HG02884 (cell line): ENCODE results near the gene PNISR.
"Not testable (repeated sequence)": the region's sequence is repeated elsewhere in the genome, so short reads cannot be mapped to it uniquely, and the experiment has no call there.

Source experiments
- ATAC-seq: cut with Tn5 transposase; IDR thresholded peaks from one replicate; pipeline ENCODE4 v1.9.1; 2021; ENCODE audit warnings: mild to moderate bottlenecking, moderate library complexity; ENCODE audit not compliant: unreplicated experiment

PNISR gene, protein sequence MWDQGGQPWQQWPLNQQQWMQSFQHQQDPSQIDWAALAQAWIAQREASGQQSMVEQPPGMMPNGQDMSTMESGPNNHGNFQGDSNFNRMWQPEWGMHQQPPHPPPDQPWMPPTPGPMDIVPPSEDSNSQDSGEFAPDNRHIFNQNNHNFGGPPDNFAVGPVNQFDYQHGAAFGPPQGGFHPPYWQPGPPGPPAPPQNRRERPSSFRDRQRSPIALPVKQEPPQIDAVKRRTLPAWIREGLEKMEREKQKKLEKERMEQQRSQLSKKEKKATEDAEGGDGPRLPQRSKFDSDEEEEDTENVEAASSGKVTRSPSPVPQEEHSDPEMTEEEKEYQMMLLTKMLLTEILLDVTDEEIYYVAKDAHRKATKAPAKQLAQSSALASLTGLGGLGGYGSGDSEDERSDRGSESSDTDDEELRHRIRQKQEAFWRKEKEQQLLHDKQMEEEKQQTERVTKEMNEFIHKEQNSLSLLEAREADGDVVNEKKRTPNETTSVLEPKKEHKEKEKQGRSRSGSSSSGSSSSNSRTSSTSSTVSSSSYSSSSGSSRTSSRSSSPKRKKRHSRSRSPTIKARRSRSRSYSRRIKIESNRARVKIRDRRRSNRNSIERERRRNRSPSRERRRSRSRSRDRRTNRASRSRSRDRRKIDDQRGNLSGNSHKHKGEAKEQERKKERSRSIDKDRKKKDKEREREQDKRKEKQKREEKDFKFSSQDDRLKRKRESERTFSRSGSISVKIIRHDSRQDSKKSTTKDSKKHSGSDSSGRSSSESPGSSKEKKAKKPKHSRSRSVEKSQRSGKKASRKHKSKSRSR

DNA sequence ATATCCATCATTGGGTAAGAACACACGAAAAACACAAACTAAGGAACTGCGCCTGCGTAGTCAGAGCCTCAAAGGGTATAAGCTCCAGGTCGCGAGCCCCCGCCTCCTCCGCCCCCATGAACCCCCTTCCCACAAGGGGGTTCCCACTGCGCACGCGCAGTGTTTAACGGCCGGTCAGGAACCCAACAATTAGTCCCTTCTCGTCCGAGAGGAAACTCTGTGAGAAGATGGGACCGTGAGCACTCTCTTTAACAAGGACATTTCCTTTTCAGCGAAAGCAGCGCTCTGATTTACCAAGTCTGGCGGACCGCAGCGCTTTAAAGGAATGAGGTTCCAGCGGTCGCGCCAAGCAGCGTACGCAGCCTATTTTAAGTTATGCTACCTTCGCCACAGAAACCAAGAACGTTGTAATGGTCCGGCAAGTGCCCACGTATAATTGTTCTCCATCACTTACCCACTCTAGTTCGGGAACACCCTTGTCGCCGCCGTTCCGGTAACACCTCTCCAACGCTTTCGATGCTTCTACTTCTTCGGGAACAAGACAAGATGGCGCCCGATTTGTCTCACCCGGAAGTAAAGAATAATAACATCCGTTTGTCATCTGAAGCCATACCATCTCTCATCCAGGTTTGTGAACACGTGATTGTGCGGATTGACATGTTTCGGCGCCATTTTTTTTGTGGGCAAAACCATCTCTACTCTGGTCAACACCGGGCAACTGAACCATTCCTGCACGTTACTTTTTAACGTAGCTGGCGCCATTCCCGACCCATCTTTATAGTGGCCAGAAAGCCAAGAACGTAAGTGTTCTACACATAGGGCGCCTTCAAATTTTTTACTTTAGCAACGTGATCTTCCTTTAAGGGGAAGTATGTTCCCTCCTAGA lies at the start of gene PNISR:
Gene PNISR, minus strand, starts transcription at position 548 of the 886 bp plus-strand sequence. CDS start 10,649 bp downstream, outside the sequence.
- ATAC-seq = peak; percentile 88

- ATAC-seq = no peak
Measured at GRCh38 chr6:99473730-99474129, 48.6 kb upstream of the PNISR start.

- ATAC-seq = no peak
Measured at GRCh38 chr6:99471638-99472037, 46.5 kb upstream of the PNISR start.

- no peak for ATAC-seq
Measured at GRCh38 chr6:99467509-99468106, 42.5 kb upstream of the PNISR start.

DNA sequence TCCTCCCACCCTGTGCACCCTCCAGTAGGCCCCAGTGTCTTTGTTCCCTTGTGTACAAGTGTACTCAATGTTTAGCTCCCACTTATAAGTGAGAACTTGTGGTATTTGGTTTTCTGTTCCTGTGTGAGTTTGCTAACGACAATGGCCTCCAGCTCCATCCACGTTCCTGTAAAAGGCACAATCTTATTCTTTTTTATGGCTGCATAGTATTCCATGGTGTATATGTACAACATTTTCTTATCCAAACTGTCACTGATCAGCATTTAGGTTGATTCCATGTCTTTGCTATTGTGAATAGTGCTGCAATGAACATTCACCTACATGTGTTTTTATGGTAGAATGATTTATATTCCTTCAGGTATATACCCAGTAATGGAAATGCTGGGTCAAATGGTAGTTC lies 34.0 kb upstream of the PNISR start:
- ATAC-seq = not testable (repeated sequence)

DNA sequence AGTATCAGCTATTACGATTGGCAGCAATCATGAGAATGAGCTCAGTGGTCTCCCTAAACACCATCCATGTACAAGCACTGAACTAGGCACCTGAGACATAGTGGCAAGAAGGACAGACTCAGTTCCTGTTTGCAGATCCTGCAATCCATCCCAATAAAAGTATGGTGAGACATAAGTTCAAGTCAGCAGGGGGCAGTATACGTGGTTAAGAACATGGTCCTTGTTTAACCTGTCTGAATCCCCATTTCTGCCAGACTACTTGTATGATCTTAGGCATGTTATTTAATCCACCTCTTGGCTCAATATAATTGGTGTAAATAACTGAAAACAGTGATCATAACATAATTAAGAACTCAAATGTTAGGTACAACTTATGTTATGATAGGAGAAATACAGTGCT lies 33.2 kb upstream of the PNISR start:
- no peak for ATAC-seq

- no peak for ATAC-seq
Measured at GRCh38 chr6:99446076-99446475, 21.0 kb upstream of the PNISR start.

- ATAC-seq = peak; percentile 71
Measured at GRCh38 chr6:99434702-99435530, 9.8 kb upstream of the PNISR start.

GRCh38 chr6:99432877-99433276 lies 7.8 kb upstream of the PNISR start:
- no peak for ATAC-seq

- ATAC-seq = no peak
Measured at GRCh38 chr6:99431901-99432300, 6.8 kb upstream of the PNISR start.

DNA sequence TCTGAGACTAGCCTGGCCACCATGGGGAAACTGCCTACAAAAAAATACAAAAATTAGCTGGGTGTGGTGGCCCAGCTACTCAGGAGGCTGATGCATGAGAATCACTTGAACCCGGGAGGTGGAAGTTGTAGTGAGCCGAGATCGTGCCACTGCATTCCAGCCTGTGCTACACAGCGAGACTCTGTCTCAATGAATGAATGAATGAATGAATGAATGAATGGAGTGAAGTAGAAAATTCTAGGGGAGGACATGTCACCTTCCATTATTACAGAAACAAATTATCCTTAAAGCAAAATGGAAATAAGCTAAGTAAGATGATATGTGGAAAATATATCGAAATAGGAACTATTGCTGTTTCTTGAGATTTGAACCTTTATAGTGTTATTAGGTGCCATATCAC lies 2.9 kb upstream of the PNISR start:
- ATAC-seq = no peak

DNA sequence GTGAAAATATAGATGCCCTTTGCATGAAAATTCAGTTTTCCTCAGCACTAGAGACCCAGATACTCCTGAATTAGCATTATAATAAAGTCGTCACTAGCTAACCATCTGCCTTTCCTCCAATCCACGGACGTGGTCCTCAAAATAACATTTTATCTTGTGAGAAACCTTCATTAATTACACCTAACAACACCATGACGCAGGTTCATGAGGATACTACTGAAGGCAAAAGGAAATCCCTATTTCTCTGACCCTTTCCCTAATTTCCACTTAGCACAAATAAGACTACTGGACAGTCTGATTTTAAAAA lies 1.3 kb upstream of the PNISR start:
- ATAC-seq = no peak

DNA sequence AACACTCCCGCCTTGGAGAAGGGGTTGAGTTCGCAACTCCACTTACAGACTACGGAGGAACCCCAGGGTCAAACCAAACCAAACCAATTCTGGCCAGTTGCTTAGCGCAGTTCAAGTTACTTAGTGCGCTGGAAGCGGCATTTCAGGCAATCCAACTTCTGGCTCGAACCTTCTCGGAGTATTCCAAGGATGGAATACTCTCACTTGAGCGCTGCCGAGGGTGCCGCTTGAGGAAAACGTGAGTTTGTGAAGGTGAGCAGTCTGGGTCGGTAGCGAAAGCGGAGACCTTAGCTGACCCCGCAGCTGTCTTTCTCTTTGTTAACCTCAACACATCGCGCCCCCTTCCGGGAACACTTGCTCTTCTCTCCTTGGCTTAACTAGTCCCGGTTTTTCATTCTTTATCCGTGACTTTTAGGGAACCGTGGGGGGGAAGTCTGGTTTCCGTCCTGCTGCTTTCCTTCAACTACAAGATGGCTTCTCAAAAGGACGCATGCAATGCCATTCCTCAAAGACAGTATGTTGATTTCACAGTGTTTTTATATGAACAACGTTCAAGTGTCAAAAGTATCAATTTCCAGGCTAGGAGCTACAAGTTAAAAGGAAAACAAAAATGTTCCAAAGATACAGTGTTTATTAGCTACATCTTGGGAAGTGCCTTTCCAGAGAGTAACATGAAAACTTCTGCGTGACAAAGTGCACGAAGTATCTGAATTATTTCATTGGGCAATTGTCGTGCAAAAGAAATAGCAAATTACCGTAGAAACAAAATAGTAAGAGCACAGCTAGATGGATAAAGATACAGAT lies 741 bp upstream of the PNISR start:
- peak; percentile 43 for ATAC-seq

DNA sequence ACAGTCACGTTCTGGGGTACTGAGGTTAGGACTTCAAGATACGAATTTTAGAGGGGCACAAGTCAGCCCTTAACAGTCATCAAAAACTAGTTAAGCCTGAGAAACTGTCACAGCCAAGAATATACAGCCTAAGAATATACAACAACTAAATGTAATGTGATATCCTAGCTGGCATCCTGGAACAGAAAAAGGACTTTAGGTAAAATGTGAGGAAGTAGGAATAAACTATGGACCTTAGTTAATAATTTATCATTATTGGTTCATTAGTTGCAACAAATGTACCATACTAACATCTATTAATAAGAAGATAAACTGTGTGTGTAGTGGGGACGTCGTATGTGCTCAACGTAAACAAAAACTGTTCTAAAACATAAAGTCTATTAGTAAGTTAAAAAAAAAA lies 1.1 kb downstream of the PNISR start:
- no peak for ATAC-seq

GRCh38 chr6:99422912-99423311 lies 2.2 kb downstream of the PNISR start:
- ATAC-seq = no peak

GRCh38 chr6:99416892-99417767 lies 8.0 kb downstream of the PNISR start:
- peak; percentile 78 for ATAC-seq

GRCh38 chr6:99416226-99416625 lies 8.9 kb downstream of the PNISR start:
- no peak for ATAC-seq

DNA sequence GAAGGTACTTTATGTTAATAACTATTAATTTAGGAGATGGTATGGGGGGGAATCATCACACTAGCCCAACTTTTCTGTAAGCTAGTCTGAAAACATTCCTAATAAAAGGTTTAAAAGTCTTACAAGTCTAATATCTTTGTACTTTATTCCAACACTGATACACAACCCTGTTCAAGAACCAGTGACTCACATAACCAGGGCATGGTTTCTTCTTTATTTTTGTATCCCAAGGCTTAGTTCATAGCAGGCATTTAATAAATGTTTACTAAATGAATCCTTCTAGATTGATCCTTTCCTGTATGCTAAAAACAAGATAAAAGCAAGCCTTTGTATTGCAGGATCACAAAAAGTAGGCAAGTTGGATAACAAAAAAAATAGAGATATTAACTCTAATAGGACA lies 9.7 kb downstream of the PNISR start:
- no peak for ATAC-seq
